GM12875 (cell line): ENCODE measurements around the gene CACNA1G.

Experiments
- H3K4me3 ChIP-seq: one replicate; pipeline ENCODE4 v1.5.1; 2011; ENCODE audit warnings: low read depth, low read length, control low read depth
- TF ChIP-seq, protein P1 (sequence below): IDR thresholded peaks from 2 replicates; pipeline ENCODE4 v1.5.1; 2011; ENCODE audit warnings: low read depth, mild to moderate bottlenecking, control low read depth, inconsistent platforms, low read length, moderate library complexity, borderline replicate concordance; ENCODE audit not compliant: insufficient read depth

CACNA1G gene

DNA sequence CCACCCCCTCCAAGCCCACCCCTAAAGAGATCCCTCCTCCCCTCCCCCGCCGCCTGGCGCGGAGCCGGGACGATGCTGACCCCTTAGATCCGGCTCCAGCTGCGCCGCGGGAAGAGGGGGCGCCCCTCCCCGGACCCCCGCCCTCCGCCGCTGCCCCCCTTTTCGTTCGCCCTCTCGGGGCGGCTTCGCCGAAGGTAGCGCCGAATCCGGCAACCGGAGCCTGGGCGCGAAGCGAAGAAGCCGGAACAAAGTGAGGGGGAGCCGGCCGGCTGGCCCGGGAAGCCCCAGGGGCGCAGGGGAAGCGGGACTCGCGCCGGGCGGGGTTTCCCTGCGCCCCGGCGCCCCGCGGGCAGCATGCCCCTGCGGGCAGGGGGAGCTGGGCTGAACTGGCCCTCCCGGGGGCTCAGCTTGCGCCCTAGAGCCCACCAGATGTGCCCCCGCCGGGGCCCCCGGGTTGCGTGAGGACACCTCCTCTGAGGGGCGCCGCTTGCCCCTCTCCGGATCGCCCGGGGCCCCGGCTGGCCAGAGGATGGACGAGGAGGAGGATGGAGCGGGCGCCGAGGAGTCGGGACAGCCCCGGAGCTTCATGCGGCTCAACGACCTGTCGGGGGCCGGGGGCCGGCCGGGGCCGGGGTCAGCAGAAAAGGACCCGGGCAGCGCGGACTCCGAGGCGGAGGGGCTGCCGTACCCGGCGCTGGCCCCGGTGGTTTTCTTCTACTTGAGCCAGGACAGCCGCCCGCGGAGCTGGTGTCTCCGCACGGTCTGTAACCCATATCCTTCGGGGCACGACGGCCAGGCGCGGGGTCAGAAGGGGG lies 623 bp downstream of the CACNA1G start:
- peak overlapping the region; percentile 26 for H3K4me3 ChIP-seq
- TF ChIP-seq, protein P1, sequence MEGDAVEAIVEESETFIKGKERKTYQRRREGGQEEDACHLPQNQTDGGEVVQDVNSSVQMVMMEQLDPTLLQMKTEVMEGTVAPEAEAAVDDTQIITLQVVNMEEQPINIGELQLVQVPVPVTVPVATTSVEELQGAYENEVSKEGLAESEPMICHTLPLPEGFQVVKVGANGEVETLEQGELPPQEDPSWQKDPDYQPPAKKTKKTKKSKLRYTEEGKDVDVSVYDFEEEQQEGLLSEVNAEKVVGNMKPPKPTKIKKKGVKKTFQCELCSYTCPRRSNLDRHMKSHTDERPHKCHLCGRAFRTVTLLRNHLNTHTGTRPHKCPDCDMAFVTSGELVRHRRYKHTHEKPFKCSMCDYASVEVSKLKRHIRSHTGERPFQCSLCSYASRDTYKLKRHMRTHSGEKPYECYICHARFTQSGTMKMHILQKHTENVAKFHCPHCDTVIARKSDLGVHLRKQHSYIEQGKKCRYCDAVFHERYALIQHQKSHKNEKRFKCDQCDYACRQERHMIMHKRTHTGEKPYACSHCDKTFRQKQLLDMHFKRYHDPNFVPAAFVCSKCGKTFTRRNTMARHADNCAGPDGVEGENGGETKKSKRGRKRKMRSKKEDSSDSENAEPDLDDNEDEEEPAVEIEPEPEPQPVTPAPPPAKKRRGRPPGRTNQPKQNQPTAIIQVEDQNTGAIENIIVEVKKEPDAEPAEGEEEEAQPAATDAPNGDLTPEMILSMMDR: no peak

DNA sequence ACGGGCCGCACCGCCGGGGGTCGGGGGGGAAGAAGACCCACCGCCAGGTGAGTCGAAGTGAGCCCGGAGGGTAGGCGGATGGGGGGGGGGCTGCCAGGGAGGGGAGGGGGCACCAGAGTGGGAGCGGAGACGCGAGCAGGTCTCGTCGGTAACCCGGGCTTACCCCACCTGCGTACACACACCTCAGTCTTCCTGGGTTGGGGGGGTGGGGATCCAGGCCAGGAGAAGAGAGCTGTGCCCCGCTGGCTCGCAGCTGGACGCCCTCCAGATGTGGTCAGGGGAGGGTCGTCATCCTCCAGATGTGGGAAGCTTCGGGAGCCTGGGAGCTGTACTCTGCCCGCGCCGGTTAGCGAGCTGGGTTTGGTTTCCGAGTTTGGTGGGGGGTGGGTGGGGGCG lies 1.2 kb downstream of the CACNA1G start:
- H3K4me3 ChIP-seq: no peak overlapping the region
- TF ChIP-seq, protein P1: no peak

DNA sequence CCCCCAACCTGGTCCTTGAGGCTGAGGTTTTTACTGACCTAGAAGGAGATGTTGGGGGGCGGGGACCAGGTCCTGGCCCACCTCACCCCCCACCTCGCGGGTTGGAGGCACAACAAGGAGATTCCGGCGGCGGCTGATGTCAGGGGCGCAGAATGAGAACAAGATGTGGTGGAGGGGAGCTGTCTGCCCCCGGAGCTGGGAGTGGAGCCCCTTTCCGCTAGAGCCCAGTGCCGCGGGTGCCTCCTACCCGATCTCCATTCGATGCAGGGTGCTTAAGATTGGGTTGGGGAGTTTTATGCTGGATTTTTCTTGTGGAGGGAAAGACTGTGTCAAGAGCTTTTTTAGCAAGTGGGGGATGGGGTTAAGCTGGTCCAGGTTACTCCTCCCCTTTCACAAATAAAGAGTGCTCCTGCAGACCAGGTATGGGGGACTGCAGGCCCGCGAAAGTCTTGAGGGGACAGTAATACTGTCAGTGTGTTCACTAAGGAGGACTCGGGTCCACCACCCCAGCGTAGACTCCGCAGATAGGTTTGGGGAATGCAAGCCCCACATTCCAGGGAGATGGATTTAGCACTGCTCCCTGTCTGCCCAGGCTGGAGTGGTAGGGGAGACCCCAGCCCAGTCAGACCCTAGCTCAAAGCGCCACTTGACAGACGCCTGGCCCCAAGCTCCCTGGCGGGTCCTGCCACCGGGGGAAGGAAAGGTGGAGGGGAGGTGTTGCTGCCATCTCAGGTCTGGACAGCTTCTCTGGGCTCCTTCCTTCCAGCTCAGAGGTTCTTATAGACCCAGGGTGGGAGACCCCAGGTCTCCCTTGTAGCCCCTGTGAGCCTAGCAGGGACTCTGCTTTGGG lies 2.0 kb downstream of the CACNA1G start:
- TF ChIP-seq, protein P1: no peak
- H3K4me3 ChIP-seq: no peak overlapping the region

DNA sequence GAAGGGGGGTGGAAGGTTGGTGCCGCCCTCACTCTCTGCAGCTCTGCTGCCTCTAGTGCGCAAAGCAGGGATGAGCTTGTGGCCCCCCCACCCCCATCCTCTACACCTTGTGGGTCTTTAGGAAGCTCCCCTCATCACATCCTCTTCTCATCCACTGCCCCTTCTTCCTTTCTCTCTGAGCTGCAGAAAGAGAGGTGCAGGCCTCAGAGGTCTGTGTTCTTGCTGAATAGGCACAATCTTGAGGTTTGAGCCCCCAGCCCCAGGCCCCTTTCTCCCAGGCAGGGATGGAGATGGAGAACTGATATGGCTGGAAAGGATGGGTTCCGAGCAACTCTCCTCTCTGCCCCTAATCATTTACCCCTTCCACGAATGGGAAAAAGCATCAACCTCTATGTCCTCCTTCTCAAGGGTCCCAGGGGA lies 2.6 kb downstream of the CACNA1G start:
- H3K4me3 ChIP-seq: no peak overlapping the region
- TF ChIP-seq, protein P1: no peak

DNA sequence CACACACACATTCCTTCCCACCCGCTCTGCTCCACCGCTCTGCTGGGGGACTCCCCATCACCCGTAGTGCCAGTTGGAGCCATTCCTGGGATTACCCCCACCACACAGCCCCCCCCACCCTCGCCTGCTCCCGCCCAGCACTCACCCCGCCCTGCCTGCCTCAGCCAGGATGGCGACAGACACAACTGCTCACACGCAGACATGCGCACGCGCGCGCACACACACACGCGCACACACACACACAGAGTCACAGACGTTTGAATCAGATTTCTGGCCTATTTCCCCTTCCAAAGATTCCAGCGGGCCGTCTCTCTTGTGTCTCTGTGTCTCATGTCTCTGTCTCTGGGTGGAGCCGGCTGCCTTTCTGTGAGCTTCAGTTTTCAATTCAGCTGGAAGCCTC lies 4.4 kb downstream of the CACNA1G start:
- TF ChIP-seq, protein P1: no peak
- no peak overlapping the region for H3K4me3 ChIP-seq

DNA sequence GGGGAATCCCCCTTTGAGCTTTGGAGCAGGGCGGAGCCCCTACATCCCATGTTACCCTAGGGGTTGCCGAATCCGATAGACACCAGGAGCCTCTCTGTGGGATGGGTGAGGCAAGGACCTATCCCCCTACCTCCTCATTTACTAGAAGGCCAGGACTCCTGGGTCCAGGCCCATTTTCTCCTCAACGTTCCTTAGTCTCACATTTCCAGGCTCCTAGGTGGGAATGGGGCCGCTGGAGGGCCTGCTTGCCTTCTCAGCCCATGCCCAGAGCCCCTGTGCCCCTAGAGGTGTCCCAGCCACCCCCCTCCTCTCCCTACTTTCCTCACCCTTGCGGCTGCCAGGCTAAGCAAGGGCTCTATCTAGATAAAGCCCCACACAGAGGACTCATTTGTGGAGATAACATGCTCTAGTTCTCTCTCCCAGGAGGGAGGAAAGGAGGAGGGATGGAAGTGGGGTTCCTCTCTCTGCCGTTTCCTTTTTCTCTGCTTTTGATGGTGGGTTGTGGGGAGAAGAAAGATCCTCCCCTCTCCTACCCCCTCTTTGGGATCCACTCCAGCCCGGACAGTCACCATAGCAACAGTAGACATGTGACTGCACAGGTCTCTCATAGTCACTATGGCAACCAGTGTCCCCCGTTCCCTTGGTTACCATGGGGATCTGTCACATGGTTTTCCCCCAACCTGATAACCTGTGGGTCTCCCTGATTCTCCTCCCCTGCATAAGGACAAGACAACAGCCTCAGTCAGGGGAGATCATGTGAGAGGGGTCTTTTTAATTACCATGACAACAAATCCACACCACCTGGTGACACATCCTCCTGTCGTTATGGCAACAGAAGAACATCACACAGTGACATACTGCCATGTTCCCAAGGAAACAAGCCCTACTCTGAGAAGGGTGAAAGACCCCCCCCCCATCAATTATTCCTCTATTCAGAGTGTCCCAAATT lies 5.2 kb downstream of the CACNA1G start:
- TF ChIP-seq, protein P1: no peak
- no peak overlapping the region for H3K4me3 ChIP-seq
